ENCODE results near the gene ETNPPL. TPM values are rescaled to one million over a fixed set of nuclear protein-coding genes. Genes with fewer than 3 reads are reported as not detected.

Gene ETNPPL
- total RNA-seq, 1 experiment from 2014 or later = not detected

- no peaks in the 10 kb centered on the region for H3K36me3 ChIP-seq
- H3K4me1 ChIP-seq = no peaks in the 10 kb centered on the region
- no peaks in the 10 kb centered on the region for H3K27me3 ChIP-seq
- no peaks in the 10 kb centered on the region for H3K9me3 ChIP-seq (replicated peaks)
- H3K4me3 ChIP-seq = no peak overlapping the region
- no peak overlapping the region for H3K27ac ChIP-seq
- DNase-seq = no peak
These were observed 14.5 kb upstream of the ETNPPL start for GRCh38 chr4:108777388-108777787.

DNA sequence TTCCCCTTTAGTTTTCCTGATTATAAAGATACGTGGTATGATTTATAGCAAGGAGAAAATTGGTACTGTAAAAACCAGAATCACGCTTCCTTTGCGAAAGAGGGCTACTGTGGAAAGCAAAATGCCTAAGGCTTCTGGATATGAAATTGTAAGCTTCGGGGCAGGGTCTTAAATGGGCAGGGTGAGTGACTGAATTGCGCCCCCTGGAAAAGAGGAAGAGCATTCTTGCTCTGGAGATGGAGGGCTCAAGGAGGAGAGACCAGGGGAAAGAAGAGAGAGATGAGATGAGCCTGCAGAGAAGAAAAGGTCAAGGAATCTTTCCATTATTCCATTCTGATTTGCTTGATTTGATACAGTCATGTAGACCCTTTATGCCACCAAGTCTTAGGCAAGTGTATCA is 13.1 kb upstream of the ETNPPL start:
- no peaks in the 10 kb centered on the region for H3K4me1 ChIP-seq
- no peak for DNase-seq
- no peaks in the 10 kb centered on the region for H3K9me3 ChIP-seq (replicated peaks)
- no peaks in the 10 kb centered on the region for H3K36me3 ChIP-seq
- H3K27ac ChIP-seq = no peak overlapping the region
- H3K27me3 ChIP-seq = no peaks in the 10 kb centered on the region
- H3K4me3 ChIP-seq = no peak overlapping the region

GRCh38 chr4:108774809-108775530 is 12.1 kb upstream of the ETNPPL start:
- no peak for DNase-seq
- Histone ChIP-seq H3K27me3 (no peaks in the 10 kb centered on the region), H3K4me1 (no peaks in the 10 kb centered on the region), H3K9me3 (replicated peaks) (no peaks in the 10 kb centered on the region), H3K27ac (no peak overlapping the region), H3K4me3 (no peak overlapping the region), H3K36me3 (no peaks in the 10 kb centered on the region)

- no peak for DNase-seq
- Histone ChIP-seq H3K4me1 (no peaks in the 10 kb centered on the region), H3K27me3 (no peaks in the 10 kb centered on the region), H3K27ac (no peak overlapping the region), H3K9me3 (replicated peaks) (no peaks in the 10 kb centered on the region), H3K36me3 (no peaks in the 10 kb centered on the region), H3K4me3 (no peak overlapping the region)
These were observed 9.5 kb upstream of the ETNPPL start for GRCh38 chr4:108772402-108772801.

DNA sequence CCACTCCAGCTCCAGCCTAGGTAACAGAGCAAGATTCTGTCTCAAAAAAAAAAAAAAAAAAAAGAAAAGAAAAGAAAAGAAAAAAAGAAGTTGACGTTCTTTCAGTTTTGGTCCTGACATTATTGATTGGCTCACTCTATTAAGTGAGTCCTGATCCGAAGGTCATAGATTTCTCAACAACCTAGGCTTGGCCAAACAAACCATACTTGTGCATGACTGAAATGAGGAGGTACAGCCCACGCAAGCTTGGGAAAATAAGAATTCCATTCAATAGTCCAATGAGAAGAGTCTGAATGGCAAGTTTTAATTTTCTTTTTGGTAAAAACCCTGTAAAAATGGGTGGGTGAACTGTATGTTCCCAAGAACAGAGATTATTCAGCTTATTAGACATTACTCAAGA is 3.2 kb upstream of the ETNPPL start:
- Histone ChIP-seq H3K27me3 (no peaks in the 10 kb centered on the region), H3K4me3 (no peak overlapping the region), H3K36me3 (no peaks in the 10 kb centered on the region), H3K4me1 (no peaks in the 10 kb centered on the region), H3K27ac (no peak overlapping the region), H3K9me3 (replicated peaks) (no peaks in the 10 kb centered on the region)
- DNase-seq = no peak

DNA sequence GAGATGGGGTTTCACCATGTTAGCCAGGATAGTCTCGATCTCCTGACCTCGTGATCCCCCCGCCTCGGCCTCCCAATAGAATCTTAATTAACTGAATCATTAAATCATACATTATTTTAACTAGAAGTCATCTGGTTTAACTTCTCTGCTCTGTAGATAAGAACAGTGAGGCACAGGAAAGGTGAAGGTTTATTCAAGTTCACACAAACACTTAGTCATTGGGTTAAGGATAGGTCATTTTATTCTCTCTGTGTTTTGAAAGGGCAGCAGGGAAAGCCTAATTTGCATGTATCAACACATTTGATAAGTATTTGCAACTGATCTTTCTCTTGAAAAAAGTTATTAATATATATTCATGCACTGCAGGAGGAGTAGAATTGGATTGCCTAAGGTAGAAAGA is 1.1 kb upstream of the ETNPPL start:
- Histone ChIP-seq H3K4me1 (no peaks in the 10 kb centered on the region), H3K9me3 (replicated peaks) (no peaks in the 10 kb centered on the region), H3K36me3 (no peaks in the 10 kb centered on the region), H3K27ac (no peak overlapping the region), H3K27me3 (no peaks in the 10 kb centered on the region), H3K4me3 (no peak overlapping the region)
- no peak for DNase-seq

DNA sequence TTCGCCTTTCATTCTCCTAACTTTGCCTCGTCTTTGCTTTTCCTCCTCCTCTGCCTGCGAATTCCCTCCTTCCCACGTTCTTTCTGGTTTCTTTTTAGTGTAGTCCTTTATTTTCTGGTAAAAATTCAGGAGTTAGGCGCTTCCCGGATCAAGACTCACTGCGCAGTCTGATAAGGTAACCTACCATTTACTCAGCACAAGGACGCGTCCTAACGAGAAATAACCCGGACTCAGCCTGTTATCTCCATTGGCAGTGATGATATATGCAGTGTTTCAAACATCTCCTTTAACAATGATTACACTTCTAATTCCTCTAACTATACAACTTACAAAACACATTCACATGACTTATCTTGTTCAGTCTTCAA is 357 bp upstream of the ETNPPL start:
- H3K36me3 ChIP-seq = no peaks in the 10 kb centered on the region
- no peaks in the 10 kb centered on the region for H3K27me3 ChIP-seq
- H3K4me3 ChIP-seq = no peak overlapping the region; the same call in 1 of the 2 replicates
- no peak for DNase-seq
- H3K27ac ChIP-seq = no peak overlapping the region
- no peaks in the 10 kb centered on the region for H3K9me3 ChIP-seq (replicated peaks)
- no peaks in the 10 kb centered on the region for H3K4me1 ChIP-seq

DNA sequence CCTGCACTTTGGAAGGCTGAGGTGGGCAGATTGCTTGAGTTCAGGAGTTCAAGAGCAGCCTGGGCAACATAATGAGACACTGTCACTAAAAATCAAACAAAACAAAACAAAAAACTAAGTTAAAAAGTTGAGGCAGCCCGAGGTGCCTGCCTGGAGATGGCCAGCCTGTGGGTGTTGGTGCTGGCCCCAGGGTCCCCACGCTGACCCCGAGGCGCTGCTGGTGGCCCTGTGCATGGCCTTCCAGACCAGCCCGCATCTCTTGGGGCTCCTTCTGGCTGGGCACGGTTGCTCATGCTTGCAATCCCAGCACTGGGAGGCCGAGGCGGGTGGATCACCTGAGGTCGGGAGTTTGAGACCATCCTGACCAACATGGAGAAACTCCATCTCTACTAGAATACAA is 4.4 kb downstream of the ETNPPL start:
- no peak for DNase-seq
- Histone ChIP-seq H3K36me3 (no peaks in the 10 kb centered on the region), H3K27ac (no peak overlapping the region), H3K4me1 (no peaks in the 10 kb centered on the region), H3K27me3 (no peaks in the 10 kb centered on the region), H3K9me3 (replicated peaks) (no peaks in the 10 kb centered on the region), H3K4me3 (no peak overlapping the region)

GRCh38 chr4:108754327-108754726 is 8.5 kb downstream of the ETNPPL start:
- Histone ChIP-seq H3K36me3 (no peaks in the 10 kb centered on the region), H3K9me3 (replicated peaks) (no peaks in the 10 kb centered on the region), H3K27ac (no peak overlapping the region), H3K4me3 (no peak overlapping the region), H3K27me3 (no peaks in the 10 kb centered on the region), H3K4me1 (no peaks in the 10 kb centered on the region)
- no peak for DNase-seq

GRCh38 chr4:108751321-108751720 is 11.5 kb downstream of the ETNPPL start:
- Histone ChIP-seq H3K9me3 (replicated peaks) (no peaks in the 10 kb centered on the region), H3K4me3 (no peak overlapping the region)

DNA sequence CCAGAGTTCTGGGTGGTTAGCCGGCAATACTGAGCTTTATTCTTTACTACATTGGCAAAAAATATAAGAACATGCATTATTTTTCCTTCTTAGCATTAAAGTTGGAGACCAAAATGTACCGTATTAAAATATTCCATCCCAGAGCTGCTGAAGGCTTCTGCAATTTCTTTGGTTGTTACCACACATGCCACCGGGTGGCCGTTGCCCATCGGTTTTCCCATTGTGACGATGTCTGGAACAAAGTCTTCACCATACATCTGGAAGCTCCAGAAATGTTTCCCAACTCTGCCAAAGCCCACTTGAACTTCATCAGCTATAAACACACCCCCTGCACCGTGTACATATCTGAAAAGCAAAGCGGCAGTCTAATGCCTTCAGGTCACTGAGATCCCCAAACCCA is 13.7 kb downstream of the ETNPPL start:
- no peak overlapping the region for H3K27ac ChIP-seq
- no peaks in the 10 kb centered on the region for H3K4me1 ChIP-seq
- DNase-seq = no peak
- H3K9me3 ChIP-seq (replicated peaks) = no peaks in the 10 kb centered on the region
- H3K27me3 ChIP-seq = no peaks in the 10 kb centered on the region
- no peaks in the 10 kb centered on the region for H3K36me3 ChIP-seq
- no peak overlapping the region for H3K4me3 ChIP-seq

More at GRCh38 chr4:108751321-108751720, 11.5 kb downstream of the ETNPPL start:
- Histone ChIP-seq H3K4me1 (no peaks in the 10 kb centered on the region), H3K36me3 (no peaks in the 10 kb centered on the region), H3K27me3 (no peaks in the 10 kb centered on the region), H3K27ac (no peak overlapping the region)
- no peak for DNase-seq

DNA sequence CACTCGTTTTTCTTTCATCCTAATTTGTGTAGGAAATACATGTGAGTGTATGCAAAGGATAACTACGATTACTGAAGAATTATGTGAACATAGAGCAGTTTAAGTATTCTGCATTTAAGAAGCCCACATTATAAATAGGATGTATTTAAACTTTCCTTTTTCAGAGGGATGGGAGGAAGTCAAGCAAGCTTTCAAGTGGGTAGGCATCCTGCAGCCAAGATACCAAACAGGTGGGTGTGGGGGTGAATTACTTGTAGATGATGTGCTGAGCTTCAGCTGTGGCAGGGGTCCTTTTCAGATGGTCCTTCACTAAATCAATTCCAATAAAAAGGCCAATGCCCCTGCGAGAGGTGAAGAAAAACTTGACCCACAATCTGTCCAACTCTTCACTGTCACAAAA is 16.3 kb downstream of the ETNPPL start:
- no peaks in the 10 kb centered on the region for H3K4me1 ChIP-seq
- no peak overlapping the region for H3K27ac ChIP-seq
- H3K27me3 ChIP-seq = no peaks in the 10 kb centered on the region
- no peak overlapping the region for H3K4me3 ChIP-seq
- no peaks in the 10 kb centered on the region for H3K9me3 ChIP-seq (replicated peaks)
- no peak for DNase-seq
- H3K36me3 ChIP-seq = no peaks in the 10 kb centered on the region

GRCh38 chr4:108744307-108744706 is 18.5 kb downstream of the ETNPPL start:
- Histone ChIP-seq H3K9me3 (replicated peaks) (no peaks in the 10 kb centered on the region), H3K4me3 (no peak overlapping the region), H3K36me3 (no peaks in the 10 kb centered on the region), H3K27me3 (no peaks in the 10 kb centered on the region), H3K27ac (no peak overlapping the region), H3K4me1 (no peaks in the 10 kb centered on the region)
- no peak for DNase-seq

GRCh38 chr4:108742451-108743420 is 20.1 kb downstream of the ETNPPL start:
- Histone ChIP-seq H3K36me3 (no peaks in the 10 kb centered on the region), H3K9me3 (replicated peaks) (no peaks in the 10 kb centered on the region), H3K27ac (no peak overlapping the region), H3K27me3 (no peaks in the 10 kb centered on the region), H3K4me3 (no peak overlapping the region), H3K4me1 (no peaks in the 10 kb centered on the region)
- no peak for DNase-seq

DNA sequence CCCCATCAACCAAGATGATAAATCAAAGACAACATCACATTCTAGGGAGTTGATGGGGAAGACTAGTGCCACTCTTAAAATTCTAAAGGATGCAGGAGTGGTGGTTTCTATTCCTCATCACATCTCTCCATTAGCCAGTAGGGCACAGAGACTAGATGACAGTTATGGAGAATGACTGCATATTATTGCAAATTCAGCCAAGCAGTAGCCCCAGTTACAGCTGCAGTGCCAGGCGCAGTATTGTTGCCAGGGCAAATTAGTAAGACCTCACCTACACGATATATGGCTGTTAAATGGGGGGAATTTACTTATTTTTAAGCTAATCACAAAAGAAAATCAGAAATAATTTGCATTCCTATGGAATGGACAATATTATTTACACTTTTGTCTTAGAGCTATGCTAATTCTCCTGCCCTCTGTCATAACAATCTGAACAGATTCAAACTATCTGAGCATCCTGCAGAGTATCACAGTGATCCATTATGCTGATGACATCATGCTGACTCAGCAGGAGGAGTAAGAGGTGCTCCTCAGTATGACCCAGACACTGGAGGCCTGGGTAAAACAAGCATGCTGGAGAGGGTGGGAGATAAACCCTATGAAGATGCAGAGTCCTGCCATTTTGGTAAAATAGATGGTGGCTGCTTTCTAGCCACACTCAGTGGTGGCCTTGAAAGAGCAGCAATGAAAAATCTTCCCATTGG is 24.7 kb downstream of the ETNPPL start:
- Histone ChIP-seq H3K36me3 (no peaks in the 10 kb centered on the region), H3K4me1 (no peaks in the 10 kb centered on the region), H3K9me3 (replicated peaks) (no peaks in the 10 kb centered on the region), H3K4me3 (no peak overlapping the region), H3K27ac (no peak overlapping the region), H3K27me3 (no peaks in the 10 kb centered on the region)
- no peak for DNase-seq
